ENCODE measurements around the gene PPIP5K2. TPM values are rescaled to one million over a fixed set of nuclear protein-coding genes. Genes with fewer than 3 reads are reported as not detected.
A peak's percentile ranks its signal among the peaks of the same experiment; 100 is the strongest.

PPIP5K2 gene
- total RNA-seq, 1 experiment from 2014 or later = 67.2 TPM

DNA sequence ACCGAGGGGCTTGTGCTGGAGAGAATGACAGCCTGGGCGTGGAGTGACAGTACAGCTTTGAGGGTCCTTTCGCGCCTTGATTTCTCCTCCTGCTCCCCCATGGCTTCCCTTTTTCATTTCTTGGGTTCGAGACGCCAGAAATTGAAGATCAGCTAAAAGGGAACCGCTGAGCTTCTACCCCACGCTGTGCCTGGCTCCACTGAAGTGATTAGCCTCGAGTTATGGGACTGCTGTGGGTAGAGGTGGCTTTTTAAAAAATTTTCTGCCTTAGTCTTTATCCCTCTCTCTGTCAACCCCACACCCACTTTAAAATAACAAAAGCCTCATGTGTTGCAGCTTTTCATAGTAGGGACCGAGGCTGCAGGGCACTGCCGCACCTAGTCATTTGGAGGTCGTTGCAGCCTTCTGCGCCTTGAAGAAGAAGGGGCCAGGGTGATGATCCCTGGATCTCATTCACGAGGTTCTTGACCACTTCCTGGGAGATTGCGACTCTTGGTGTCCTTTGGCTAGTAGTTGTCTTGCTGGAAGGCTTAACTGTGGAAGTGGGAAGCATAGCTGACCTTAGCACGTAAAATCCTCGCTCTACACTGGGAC lies 603 bp downstream of the PPIP5K2 start:
- H3K27me3 Mint-ChIP-seq (ENCODE audit: unreplicated experiment) = no peaks in the 10 kb centered on the region
- H3K4me1 Mint-ChIP-seq (ENCODE audit: low read depth, unreplicated experiment) = peaks cover 21% of the 10 kb centered on the region
- CTCF ChIA-PET = interaction anchor here (0.7 to 1.9 kb wide), 5 partner anchors 19 to 439 kb away, joined by 3 to 5 read pairs (median 3); no protein-coding TSS in a partner anchor
- H3K36me3 Mint-ChIP-seq (ENCODE audit: insufficient read depth, unreplicated experiment) = peaks cover 27% of the 10 kb centered on the region
- DNase-seq = peak; percentile 9
- TF ChIP-seq, protein P1, sequence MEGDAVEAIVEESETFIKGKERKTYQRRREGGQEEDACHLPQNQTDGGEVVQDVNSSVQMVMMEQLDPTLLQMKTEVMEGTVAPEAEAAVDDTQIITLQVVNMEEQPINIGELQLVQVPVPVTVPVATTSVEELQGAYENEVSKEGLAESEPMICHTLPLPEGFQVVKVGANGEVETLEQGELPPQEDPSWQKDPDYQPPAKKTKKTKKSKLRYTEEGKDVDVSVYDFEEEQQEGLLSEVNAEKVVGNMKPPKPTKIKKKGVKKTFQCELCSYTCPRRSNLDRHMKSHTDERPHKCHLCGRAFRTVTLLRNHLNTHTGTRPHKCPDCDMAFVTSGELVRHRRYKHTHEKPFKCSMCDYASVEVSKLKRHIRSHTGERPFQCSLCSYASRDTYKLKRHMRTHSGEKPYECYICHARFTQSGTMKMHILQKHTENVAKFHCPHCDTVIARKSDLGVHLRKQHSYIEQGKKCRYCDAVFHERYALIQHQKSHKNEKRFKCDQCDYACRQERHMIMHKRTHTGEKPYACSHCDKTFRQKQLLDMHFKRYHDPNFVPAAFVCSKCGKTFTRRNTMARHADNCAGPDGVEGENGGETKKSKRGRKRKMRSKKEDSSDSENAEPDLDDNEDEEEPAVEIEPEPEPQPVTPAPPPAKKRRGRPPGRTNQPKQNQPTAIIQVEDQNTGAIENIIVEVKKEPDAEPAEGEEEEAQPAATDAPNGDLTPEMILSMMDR (IDR thresholded peaks at IDR 0.05; ENCODE audit: unreplicated experiment) = no peak
- no peaks in the 10 kb centered on the region for H3K9me3 Mint-ChIP-seq (ENCODE audit: low read depth, unreplicated experiment)
- H3K4me3 Mint-ChIP-seq (ENCODE audit: low read depth, unreplicated experiment) = peak overlapping the region; percentile 89
- peak overlapping the region; percentile 98 for H3K27ac Mint-ChIP-seq (ENCODE audit: unreplicated experiment)
- intact Hi-C loops (cut with micrococcal nuclease; ENCODE audit: unreplicated experiment) = no loop called here
- BruUV-seq (replicated peaks) = TSS peak; percentile 63

DNA sequence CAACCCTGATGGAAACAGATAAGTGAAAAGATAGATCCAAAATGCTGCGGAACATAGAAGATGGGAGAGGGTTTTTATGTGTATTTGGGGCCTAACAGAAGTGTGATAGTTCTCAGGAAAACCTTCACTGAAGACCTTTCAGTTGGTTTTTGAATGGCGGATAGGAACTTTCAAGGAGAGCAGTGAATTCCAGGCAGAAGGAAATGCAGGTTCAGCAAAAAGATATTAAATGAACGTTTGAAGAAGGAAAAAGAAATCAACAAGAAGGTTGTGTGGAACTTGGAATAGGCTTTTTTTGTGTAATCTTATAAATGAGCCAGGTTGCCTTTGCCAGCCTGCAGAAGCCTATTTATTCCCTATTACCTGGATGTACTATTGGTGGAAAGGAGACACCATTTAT lies 2.1 kb downstream of the PPIP5K2 start:
- no peaks in the 10 kb centered on the region for H3K9me3 Mint-ChIP-seq (ENCODE audit: low read depth, unreplicated experiment)
- BruUV-seq (replicated peaks) = no TSS peak
- intact Hi-C loops (cut with micrococcal nuclease; ENCODE audit: unreplicated experiment) = no loop called here
- CTCF ChIA-PET = no interaction called here
- peaks cover 21% of the 10 kb centered on the region for H3K4me1 Mint-ChIP-seq (ENCODE audit: low read depth, unreplicated experiment)
- H3K36me3 Mint-ChIP-seq (ENCODE audit: insufficient read depth, unreplicated experiment) = peaks cover 27% of the 10 kb centered on the region
- no peak overlapping the region for H3K27ac Mint-ChIP-seq (ENCODE audit: unreplicated experiment)
- H3K27me3 Mint-ChIP-seq (ENCODE audit: unreplicated experiment) = no peaks in the 10 kb centered on the region
- TF ChIP-seq, protein P1 (IDR thresholded peaks at IDR 0.05; ENCODE audit: unreplicated experiment) = no peak
- H3K4me3 Mint-ChIP-seq (ENCODE audit: low read depth, unreplicated experiment) = no peak overlapping the region
- DNase-seq = no peak

DNA sequence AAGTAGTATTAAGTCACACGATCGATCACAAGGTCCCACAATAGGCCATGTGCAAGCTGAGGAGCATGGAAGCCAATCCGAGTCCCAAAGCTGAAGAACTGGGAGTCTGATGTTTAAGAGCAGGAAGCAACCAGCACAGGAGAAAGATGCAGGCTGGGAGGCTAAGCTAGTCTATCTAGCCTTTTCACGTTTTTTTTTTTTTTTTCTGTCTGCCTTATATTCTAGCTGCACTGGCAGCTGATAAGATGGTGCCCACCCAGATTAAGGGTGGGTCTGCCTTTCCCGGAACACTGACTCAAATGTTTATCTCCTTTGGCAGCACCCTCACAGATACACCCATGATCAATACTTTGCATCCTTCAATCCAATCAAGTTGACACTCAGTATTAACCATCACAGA lies 6.5 kb downstream of the PPIP5K2 start:
- H3K27me3 Mint-ChIP-seq (ENCODE audit: unreplicated experiment) = no peaks in the 10 kb centered on the region
- CTCF ChIA-PET = no interaction called here

DNA sequence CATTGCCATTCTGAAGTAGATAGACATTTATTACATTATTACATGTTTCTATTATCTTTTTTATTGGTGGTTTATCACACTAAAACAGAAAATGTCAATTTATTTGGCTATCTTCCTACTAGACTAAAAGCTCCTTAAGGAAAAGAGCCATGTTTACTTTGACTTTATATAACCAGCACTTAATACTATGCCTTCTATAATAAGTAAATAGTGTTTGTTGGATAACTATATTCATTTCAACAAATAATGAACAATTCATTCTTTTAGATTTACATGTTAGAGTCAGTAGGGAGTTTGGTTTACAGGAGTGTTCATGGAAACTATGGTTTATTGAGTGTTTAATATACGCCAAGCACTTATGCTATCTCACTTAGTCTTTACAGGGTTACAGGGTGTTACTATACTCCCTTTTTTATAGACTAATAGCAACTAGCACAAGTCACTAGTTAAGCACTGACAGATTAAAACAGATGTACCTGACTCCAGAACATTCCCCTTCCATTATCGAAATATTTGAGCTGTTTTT lies 7.3 kb downstream of the PPIP5K2 start:
- H3K9me3 Mint-ChIP-seq (ENCODE audit: low read depth, unreplicated experiment) = no peaks in the 10 kb centered on the region
- no peaks in the 10 kb centered on the region for H3K27me3 Mint-ChIP-seq (ENCODE audit: unreplicated experiment)
- no peaks in the 10 kb centered on the region for H3K36me3 Mint-ChIP-seq (ENCODE audit: insufficient read depth, unreplicated experiment)
- no peak for DNase-seq
- TF ChIP-seq, protein P1 (IDR thresholded peaks at IDR 0.05; ENCODE audit: unreplicated experiment) = no peak
- H3K27ac Mint-ChIP-seq (ENCODE audit: unreplicated experiment) = no peak overlapping the region
- BruUV-seq (replicated peaks) = no TSS peak
- H3K4me3 Mint-ChIP-seq (ENCODE audit: low read depth, unreplicated experiment) = no peak overlapping the region
- CTCF ChIA-PET = no interaction called here
- H3K4me1 Mint-ChIP-seq (ENCODE audit: low read depth, unreplicated experiment) = peaks cover 7% of the 10 kb centered on the region
- intact Hi-C loops (cut with micrococcal nuclease; ENCODE audit: unreplicated experiment) = no loop called here

More for the DNA sequence above, 6.5 kb downstream of the PPIP5K2 start:
- H3K4me3 Mint-ChIP-seq (ENCODE audit: low read depth, unreplicated experiment) = no peak overlapping the region
- H3K4me1 Mint-ChIP-seq (ENCODE audit: low read depth, unreplicated experiment) = peaks cover 15% of the 10 kb centered on the region
- no peak overlapping the region for H3K27ac Mint-ChIP-seq (ENCODE audit: unreplicated experiment)
- no peaks in the 10 kb centered on the region for H3K9me3 Mint-ChIP-seq (ENCODE audit: low read depth, unreplicated experiment)
- BruUV-seq (replicated peaks) = no TSS peak
- no peaks in the 10 kb centered on the region for H3K36me3 Mint-ChIP-seq (ENCODE audit: insufficient read depth, unreplicated experiment)
- TF ChIP-seq, protein P1 (IDR thresholded peaks at IDR 0.05; ENCODE audit: unreplicated experiment) = no peak
- intact Hi-C loops (cut with micrococcal nuclease; ENCODE audit: unreplicated experiment) = no loop called here
- DNase-seq = no peak
